ENCODE data around the gene ARFRP1.
A peak's percentile ranks its signal among the peaks of the same experiment; 100 is the strongest.
"Not testable (repeated sequence)": the region's sequence is repeated elsewhere in the genome, so short reads cannot be mapped to it uniquely, and the experiment has no call there.

ARFRP1 gene

GRCh38 chr20:63675681-63676368 lies 32.0 kb downstream of the ARFRP1 start:
- no peak for DNase-seq (ENCODE audit: low spot score)

GRCh38 chr20:63673951-63674350 lies 33.8 kb downstream of the ARFRP1 start:
- DNase-seq (ENCODE audit: low spot score): no peak

- DNase-seq (ENCODE audit: low spot score): no peak
Observed at GRCh38 chr20:63672666-63673065, 35.1 kb downstream of the ARFRP1 start.

- not testable (repeated sequence) for DNase-seq (ENCODE audit: low spot score)
Observed at GRCh38 chr20:63671695-63672094, 36.1 kb downstream of the ARFRP1 start.

- DNase-seq (ENCODE audit: low spot score): no peak
Observed at GRCh38 chr20:63668351-63668750, 39.4 kb downstream of the ARFRP1 start.

- DNase-seq (ENCODE audit: low spot score): no peak
Observed at GRCh38 chr20:63667858-63668257, 39.9 kb downstream of the ARFRP1 start.

GRCh38 chr20:63665708-63666107 lies 42.1 kb downstream of the ARFRP1 start:
- no peak for DNase-seq (ENCODE audit: low spot score)

GRCh38 chr20:63664861-63665594 lies 42.7 kb downstream of the ARFRP1 start:
- no peak for DNase-seq (ENCODE audit: low spot score)

- no peak for DNase-seq (ENCODE audit: low spot score)
Observed at GRCh38 chr20:63664143-63664851, 43.5 kb downstream of the ARFRP1 start.

- no peak for DNase-seq (ENCODE audit: low spot score)
Observed at GRCh38 chr20:63663332-63664066, 44.3 kb downstream of the ARFRP1 start.

GRCh38 chr20:63662813-63663189 lies 45.0 kb downstream of the ARFRP1 start:
- DNase-seq (ENCODE audit: low spot score): no peak

GRCh38 chr20:63661959-63662812 lies 45.6 kb downstream of the ARFRP1 start:
- no peak for DNase-seq (ENCODE audit: low spot score)

GRCh38 chr20:63661108-63661507 lies 46.7 kb downstream of the ARFRP1 start:
- no peak for DNase-seq (ENCODE audit: low spot score)

- DNase-seq (ENCODE audit: low spot score): no peak
Observed at GRCh38 chr20:63660622-63661021, 47.2 kb downstream of the ARFRP1 start.

GRCh38 chr20:63660174-63660573 lies 47.6 kb downstream of the ARFRP1 start:
- not testable (repeated sequence) for DNase-seq (ENCODE audit: low spot score)

- no peak for DNase-seq (ENCODE audit: low spot score)
Observed at GRCh38 chr20:63659370-63659769, 48.4 kb downstream of the ARFRP1 start.

GRCh38 chr20:63658749-63659187 lies 49.0 kb downstream of the ARFRP1 start:
- DNase-seq (ENCODE audit: low spot score): no peak

GRCh38 chr20:63657937-63658748 lies 49.6 kb downstream of the ARFRP1 start, which contains the start of gene RTEL1:
RTEL1 (plus strand) TSS chr20:63658312; CDS start chr20:63659403, 1,091 bp downstream.
- peak; percentile 95 for DNase-seq (ENCODE audit: low spot score)

GRCh38 chr20:63657260-63657936 lies 50.4 kb downstream of the ARFRP1 start:
- no peak for DNase-seq (ENCODE audit: low spot score)

GRCh38 chr20:63656451-63656850 lies 51.3 kb downstream of the ARFRP1 start:
- no peak for DNase-seq (ENCODE audit: low spot score)

Measured in COLO829 (cell line).